GM19035 (cell line): Measurements from ENCODE around the gene NFE2L2.
"Not testable (repeated sequence)": the region's sequence is repeated elsewhere in the genome, so short reads cannot be mapped to it uniquely, and the experiment has no call there.

Experiments used
- ATAC-seq: cut with Tn5 transposase; IDR thresholded peaks from one replicate; pipeline ENCODE4 v1.9.1; 2021; ENCODE audit not compliant: unreplicated experiment

Gene NFE2L2

GRCh38 chr2:177258059-177258458, 6.5 kb downstream of the NFE2L2 start:
- ATAC-seq = no peak

- no peak for ATAC-seq
Observed at GRCh38 chr2:177257471-177257870, 7.1 kb downstream of the NFE2L2 start.

DNA sequence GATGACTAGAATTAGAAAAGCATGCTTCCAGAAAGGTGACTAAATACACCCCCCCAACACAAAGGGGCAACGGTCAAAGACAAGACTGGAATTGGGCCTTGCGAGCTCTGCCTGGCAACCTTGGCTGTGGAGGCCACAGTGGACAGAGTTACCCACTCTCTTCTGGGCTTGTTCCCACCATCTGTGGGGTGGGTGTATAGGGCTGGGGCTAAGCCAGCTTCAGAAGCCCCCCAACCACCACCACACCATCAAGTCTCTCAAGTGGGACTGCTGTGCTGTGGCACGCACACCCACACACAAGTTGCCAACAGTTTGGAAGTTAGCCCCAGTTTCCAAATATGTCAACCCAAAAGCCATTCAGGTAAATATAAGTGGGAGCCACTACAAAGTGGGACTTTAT, 7.8 kb downstream of the NFE2L2 start:
- ATAC-seq = no peak

GRCh38 chr2:177256026-177256425, 8.5 kb downstream of the NFE2L2 start:
- ATAC-seq = no peak

- ATAC-seq = no peak
Observed at GRCh38 chr2:177255227-177255601, 9.3 kb downstream of the NFE2L2 start.

GRCh38 chr2:177254433-177255226, 9.9 kb downstream of the NFE2L2 start:
- ATAC-seq = no peak

DNA sequence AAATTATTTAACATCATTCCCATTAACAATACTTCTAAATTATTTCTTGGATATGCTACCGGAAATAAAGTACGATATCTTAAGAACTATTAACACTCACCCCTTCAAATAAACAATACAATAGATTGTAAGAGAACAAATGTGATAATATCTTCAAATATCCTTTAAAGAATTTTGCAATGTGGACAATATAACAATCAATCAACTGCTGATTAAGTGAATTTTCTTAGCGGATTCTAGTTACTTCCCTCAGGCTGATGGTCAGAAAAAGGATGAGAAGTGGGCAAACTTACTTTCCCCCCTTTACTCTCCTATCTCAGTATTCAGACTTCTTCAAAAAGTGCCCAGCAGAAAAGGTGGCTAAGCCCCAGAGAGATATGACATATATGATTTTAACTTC, 10.8 kb downstream of the NFE2L2 start:
- no peak for ATAC-seq

GRCh38 chr2:177252808-177253531, 11.6 kb downstream of the NFE2L2 start:
- no peak for ATAC-seq

DNA sequence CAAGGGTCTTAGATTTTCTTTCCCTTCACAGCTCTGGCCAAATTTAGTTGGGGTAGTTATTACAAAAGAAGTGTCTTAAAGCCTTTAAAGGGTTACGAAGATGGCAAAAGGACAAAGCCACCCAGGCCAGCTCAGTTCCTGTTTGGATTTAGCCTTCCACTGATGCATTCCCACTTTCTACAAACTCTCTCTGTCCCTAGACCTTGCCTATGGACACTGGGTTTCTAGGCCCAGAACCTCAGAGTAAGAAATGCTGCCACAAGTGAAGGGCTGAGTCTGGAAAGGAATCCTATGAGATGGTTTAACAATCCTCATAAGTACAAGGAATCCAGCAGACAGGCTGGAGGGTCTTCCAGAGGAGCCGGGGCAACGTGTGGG, 13.4 kb downstream of the NFE2L2 start:
- no peak for ATAC-seq

- ATAC-seq = no peak
Observed at GRCh38 chr2:177250461-177250860, 14.1 kb downstream of the NFE2L2 start.

DNA sequence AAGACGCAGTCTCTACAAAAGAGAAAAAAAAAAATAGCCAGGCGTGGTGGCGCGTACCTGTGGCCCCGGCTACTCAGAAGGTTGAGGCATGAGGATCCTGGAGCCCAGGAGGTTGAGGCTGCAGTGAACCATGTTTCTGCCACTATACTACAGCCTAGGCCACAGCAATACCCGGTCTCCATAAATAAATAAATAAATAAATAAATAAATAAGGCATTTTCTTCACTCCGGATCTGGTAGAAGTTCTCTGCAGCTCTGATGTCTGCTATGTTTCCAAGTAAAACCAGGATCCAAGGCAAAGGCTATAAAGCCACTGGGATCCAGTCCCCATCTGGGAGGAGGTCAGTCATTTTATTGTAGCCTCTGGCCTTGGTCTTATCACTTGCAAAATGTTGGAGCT, 15.5 kb downstream of the NFE2L2 start:
- ATAC-seq = no peak

DNA sequence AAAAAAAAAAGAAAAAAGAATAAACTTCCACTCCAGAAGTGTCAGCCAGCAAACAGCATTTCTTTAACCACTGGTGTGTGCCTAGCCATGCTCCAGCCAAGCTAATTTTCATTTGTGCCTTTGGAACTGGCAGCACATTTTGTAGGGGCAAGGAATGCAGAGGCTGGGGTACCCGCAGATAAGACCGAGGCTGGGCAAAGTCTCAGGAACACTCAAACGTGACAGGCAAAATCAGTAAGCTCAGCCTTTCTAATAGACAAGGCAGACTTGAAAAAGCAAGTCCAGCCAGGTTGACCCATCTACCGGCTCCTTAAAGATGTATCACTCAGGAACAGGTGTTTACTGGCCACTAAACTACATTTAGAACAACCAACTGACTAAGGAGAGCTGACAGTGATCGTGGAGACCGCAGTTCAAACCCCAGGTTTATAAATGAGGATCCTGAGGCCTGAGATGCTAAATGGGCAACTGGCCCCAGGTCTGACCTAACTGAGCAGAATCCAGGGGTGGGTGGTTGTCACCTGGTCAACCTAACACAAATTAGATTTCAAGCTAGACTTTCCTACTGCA, 16.7 kb downstream of the NFE2L2 start:
- ATAC-seq = no peak

DNA sequence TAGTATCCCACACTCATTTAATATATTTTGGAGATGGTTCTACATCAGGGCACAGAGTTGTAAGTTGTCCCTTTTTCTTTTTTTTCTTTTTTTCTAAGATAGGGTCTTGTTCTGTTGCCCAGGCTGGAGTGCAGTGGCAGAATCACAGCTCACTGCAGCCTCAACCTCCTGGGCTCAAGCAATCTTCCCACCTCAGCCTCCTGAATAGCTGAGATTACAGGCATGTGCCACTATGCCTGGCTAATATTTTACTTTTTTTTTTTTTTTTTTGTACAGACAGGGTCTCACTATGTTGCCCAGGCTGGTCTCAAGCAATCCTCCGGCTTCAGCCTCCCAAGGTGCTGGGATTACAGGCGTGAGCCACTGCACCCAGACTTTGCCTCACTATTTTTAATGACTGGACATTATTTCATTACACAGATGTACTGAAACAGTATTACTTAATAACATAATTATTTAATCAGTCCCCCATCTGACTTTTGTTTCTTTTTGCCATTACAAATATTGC, 17.9 kb downstream of the NFE2L2 start:
- ATAC-seq = not testable (repeated sequence)

DNA sequence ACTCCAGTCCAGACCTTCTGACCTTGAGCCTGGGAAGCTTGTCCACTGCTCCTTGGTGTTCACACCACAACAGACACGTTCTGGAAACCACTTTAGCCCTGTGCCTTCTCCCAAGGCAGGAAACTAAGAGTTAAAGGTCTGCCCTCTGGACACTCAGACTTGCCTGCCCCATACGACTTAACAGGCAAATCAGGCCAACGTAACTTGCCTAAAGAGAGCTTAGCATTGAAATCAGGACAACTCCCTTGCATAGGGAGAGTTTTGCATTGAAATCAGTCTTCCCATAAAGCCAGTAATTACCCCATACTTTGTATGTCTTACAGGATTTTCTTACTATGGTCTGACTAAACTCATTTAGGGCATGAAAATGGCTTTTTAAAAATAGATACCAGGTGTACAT, 18.5 kb downstream of the NFE2L2 start:
- ATAC-seq = no peak

DNA sequence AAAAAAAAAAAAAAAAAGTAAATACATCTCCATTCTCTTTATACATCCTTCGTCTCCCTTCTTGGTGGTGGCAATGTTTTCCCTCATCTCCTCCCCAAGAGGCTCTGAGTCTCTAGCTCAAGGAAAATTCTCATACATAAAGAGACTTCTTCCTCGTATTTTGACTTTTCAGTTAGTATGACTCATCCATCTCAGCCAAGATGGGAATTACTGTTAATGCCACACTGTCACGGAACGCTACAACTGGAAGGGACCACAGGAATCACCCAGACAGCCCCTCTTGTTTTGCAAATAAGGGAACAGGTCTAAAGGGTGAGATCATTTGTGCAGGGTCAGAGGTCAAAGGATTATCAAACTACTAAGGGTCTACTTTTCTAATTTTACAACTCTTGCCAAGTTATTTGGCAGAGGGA, 19.5 kb downstream of the NFE2L2 start:
- ATAC-seq = no peak

DNA sequence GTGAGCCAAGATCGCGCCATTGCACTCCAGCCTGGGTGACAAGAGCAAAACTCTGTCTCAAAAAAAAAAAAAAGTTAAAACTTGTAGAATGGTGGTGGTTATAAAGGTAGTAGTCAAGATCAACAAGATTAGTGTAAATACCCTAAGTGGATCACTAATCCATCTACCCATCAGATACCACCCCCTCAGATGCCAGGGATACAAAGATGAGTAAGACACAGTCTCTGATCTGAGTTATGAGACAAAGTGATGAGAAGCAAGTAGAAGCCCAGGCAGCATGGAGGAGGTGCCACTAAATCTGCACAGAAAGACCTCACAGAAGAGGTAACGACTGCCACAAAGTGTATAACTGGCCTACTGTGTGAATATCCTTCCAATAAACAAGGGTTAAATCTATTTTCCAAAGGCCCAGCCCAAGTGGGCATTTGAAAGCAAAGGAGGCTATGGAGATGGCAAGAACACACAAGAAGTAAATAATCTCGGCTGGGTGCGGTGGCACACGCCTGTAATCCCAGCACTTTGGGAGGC, 20.2 kb downstream of the NFE2L2 start:
- ATAC-seq = no peak

GRCh38 chr2:177243476-177243875, 21.1 kb downstream of the NFE2L2 start:
- no peak for ATAC-seq

GRCh38 chr2:177243073-177243472, 21.5 kb downstream of the NFE2L2 start:
- ATAC-seq = no peak

- no peak for ATAC-seq
Observed at GRCh38 chr2:177242121-177242987, 22.2 kb downstream of the NFE2L2 start.

GRCh38 chr2:177241711-177242120, 22.8 kb downstream of the NFE2L2 start:
- ATAC-seq = no peak
